ENCODE results near the gene RAB1B. TPM values are rescaled to one million over a fixed set of nuclear protein-coding genes. Genes with fewer than 3 reads are reported as not detected.
"Not testable (repeated sequence)": the region's sequence is repeated elsewhere in the genome, so short reads cannot be mapped to it uniquely, and the experiment has no call there.

RAB1B gene
- total RNA-seq, 1 experiment from 2014 or later: 380 TPM

GRCh38 chr11:66317723-66318599, 49.5 kb downstream of the RAB1B start:
- intact Hi-C loops (cut with micrococcal nuclease): no loop called here
- no peak for DNase-seq

GRCh38 chr11:66318600-66318970, 50.1 kb downstream of the RAB1B start:
- Histone ChIP-seq H3K4me3 (ENCODE audit: low read length) (no peak overlapping the region), H3K27ac (ENCODE audit: low read length) (no peak overlapping the region), H4K20me1 (ENCODE audit: low read length) (no peaks in the 10 kb centered on the region), H3K79me2 (ENCODE audit: low read length) (no peaks in the 10 kb centered on the region), H2AFZ (ENCODE audit: low read length) (no peak overlapping the region), H3K9me2 (replicated peaks; ENCODE audit: low read length) (no peaks in the 10 kb centered on the region), H3K4me2 (ENCODE audit: low read length) (no peak overlapping the region), H3K9me3 (ENCODE audit: low read length) (no peaks in the 10 kb centered on the region), H3F3A (ENCODE audit: low read length, unreplicated experiment) (no peaks in the 10 kb centered on the region), H3K9ac (ENCODE audit: low read length) (no peak overlapping the region), H3K4me1 (ENCODE audit: insufficient read depth, low read length) (no peaks in the 10 kb centered on the region), H3K36me3 (ENCODE audit: low read depth, low read length) (no peaks in the 10 kb centered on the region), H3K27me3 (ENCODE audit: low read length) (no peaks in the 10 kb centered on the region)
- no peak for TF ChIP-seq EZH2phosphoT487 (IDR thresholded peaks at IDR 0.05; ENCODE audit: borderline replicate concordance, low read length)
- TF ChIP-seq EZH2 (IDR thresholded peaks at IDR 0.05; ENCODE audit: low read length, unreplicated experiment): no peak
- TF ChIP-seq CTCF (conservative IDR thresholded peaks at IDR 0.05; ENCODE audit: low read depth, low read length): no peak
- ChIA-PET CTCF (no interaction called here), POLR2A (ENCODE audit: unreplicated experiment) (no interaction called here)
- ATAC-seq (no peak), DNase-seq (no peak)
- BruUV-seq (replicated peaks): no TSS peak
- intact Hi-C loops (cut with micrococcal nuclease): no loop called here

More at GRCh38 chr11:66317723-66318599, 49.5 kb downstream of the RAB1B start:
- TF ChIP-seq CTCF (conservative IDR thresholded peaks at IDR 0.05; ENCODE audit: low read depth, low read length) (no peak), EZH2 (IDR thresholded peaks at IDR 0.05; ENCODE audit: low read length, unreplicated experiment) (no peak), EZH2phosphoT487 (IDR thresholded peaks at IDR 0.05; ENCODE audit: borderline replicate concordance, low read length) (no peak)
- Histone ChIP-seq H3K27ac (ENCODE audit: low read length) (no peak overlapping the region), H3K4me2 (ENCODE audit: low read length) (no peak overlapping the region), H2AFZ (ENCODE audit: low read length) (no peak overlapping the region), H3K79me2 (ENCODE audit: low read length) (no peaks in the 10 kb centered on the region), H4K20me1 (ENCODE audit: low read length) (no peaks in the 10 kb centered on the region), H3K27me3 (ENCODE audit: low read length) (no peaks in the 10 kb centered on the region), H3K4me3 (ENCODE audit: low read length) (no peak overlapping the region), H3K9me2 (replicated peaks; ENCODE audit: low read length) (no peaks in the 10 kb centered on the region), H3K9me3 (ENCODE audit: low read length) (no peaks in the 10 kb centered on the region), H3F3A (ENCODE audit: low read length, unreplicated experiment) (no peaks in the 10 kb centered on the region), H3K36me3 (ENCODE audit: low read depth, low read length) (no peaks in the 10 kb centered on the region), H3K4me1 (ENCODE audit: insufficient read depth, low read length) (peaks cover 4% of the 10 kb centered on the region), H3K9ac (ENCODE audit: low read length) (no peak overlapping the region)
- no peak for ATAC-seq
- ChIA-PET CTCF (interaction anchor here (0.6 kb wide), 2 partner anchors 16 to 255 kb away, joined by 4 to 11 read pairs; no protein-coding TSS in a partner anchor), POLR2A (ENCODE audit: unreplicated experiment) (no interaction called here)
- BruUV-seq (replicated peaks): no TSS peak

- H3K9me2 ChIP-seq (replicated peaks; ENCODE audit: low read length); H3K27me3 ChIP-seq (ENCODE audit: low read length); H3K4me2 ChIP-seq (ENCODE audit: low read length); H3F3A ChIP-seq (ENCODE audit: low read length, unreplicated experiment); BruUV-seq (replicated peaks); ATAC-seq; H3K36me3 ChIP-seq (ENCODE audit: low read depth, low read length); CTCF ChIA-PET; H3K9me3 ChIP-seq (ENCODE audit: low read length); H3K4me3 ChIP-seq (ENCODE audit: low read length); H4K20me1 ChIP-seq (ENCODE audit: low read length); H3K9ac ChIP-seq (ENCODE audit: low read length); intact Hi-C loops (cut with micrococcal nuclease); H3K4me1 ChIP-seq (ENCODE audit: insufficient read depth, low read length); DNase-seq; H2AFZ ChIP-seq (ENCODE audit: low read length); POLR2A ChIA-PET (ENCODE audit: unreplicated experiment); H3K27ac ChIP-seq (ENCODE audit: low read length); H3K79me2 ChIP-seq (ENCODE audit: low read length): not testable (repeated sequence)
Observed at GRCh38 chr11:66320289-66320688, 51.9 kb downstream of the RAB1B start.

GRCh38 chr11:66320748-66321147, 52.3 kb downstream of the RAB1B start:
- H3K9me3 ChIP-seq (ENCODE audit: low read length); intact Hi-C loops (cut with micrococcal nuclease); H3F3A ChIP-seq (ENCODE audit: low read length, unreplicated experiment); BruUV-seq (replicated peaks); H3K4me3 ChIP-seq (ENCODE audit: low read length); H3K9me2 ChIP-seq (replicated peaks; ENCODE audit: low read length); H3K36me3 ChIP-seq (ENCODE audit: low read depth, low read length); H3K4me2 ChIP-seq (ENCODE audit: low read length); H4K20me1 ChIP-seq (ENCODE audit: low read length); H3K27ac ChIP-seq (ENCODE audit: low read length); H3K9ac ChIP-seq (ENCODE audit: low read length); H3K27me3 ChIP-seq (ENCODE audit: low read length); ATAC-seq; CTCF ChIA-PET; DNase-seq; H2AFZ ChIP-seq (ENCODE audit: low read length); H3K79me2 ChIP-seq (ENCODE audit: low read length); H3K4me1 ChIP-seq (ENCODE audit: insufficient read depth, low read length); POLR2A ChIA-PET (ENCODE audit: unreplicated experiment): not testable (repeated sequence)

All from PC-3 (cell line).